ENCODE measurements around the gene REV1. TPM values are rescaled to one million over a fixed set of nuclear protein-coding genes. Genes with fewer than 3 reads are reported as not detected.
A peak's percentile ranks its signal among the peaks of the same experiment; 100 is the strongest.

Gene REV1
- total and polyA plus RNA-seq, 8 donors = 6.5 to 122 (median 23.5) TPM

DNA sequence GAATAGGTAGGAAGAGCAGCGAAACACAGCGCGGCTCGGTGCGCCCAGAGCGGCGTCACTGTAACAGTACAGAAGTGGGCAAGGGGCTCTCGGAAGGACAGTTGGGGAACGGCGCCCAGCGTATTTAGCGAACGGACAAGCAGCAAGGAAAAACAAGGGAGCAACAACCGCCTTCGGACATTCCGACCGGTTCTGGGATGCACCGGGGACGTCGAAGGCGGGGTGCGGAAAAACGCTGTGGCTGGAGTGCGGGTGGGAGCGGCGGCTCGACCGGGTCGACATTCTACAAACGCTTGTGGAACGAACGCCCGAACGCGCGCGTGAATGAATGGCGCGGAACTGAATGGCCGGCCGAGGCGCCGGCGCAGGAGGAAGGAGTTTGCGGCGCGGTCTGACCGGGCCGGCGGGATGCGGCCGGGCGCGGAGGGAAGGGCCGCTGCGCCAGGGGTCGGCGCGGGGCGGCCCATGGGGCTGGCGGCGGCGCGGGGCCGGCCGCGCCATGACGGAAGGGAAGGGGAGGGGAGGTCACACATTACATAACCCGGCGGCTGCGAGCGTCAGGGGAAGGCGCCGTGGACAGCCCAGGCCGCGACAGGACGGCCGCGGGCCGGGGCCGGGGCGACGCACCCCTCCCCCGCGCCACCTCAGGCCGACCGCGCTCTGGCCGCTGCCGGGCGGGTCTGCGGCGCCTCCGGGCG is 605 bp downstream of the REV1 start:
- TF ChIP-seq EP300 (IDR thresholded peaks at IDR 0.05) (no peak), POLR2A (IDR thresholded peaks at IDR 0.05) (no peak), POLR2AphosphoS5 (IDR thresholded peaks at IDR 0.05) (no peak)
- TF ChIP-seq, protein P1, sequence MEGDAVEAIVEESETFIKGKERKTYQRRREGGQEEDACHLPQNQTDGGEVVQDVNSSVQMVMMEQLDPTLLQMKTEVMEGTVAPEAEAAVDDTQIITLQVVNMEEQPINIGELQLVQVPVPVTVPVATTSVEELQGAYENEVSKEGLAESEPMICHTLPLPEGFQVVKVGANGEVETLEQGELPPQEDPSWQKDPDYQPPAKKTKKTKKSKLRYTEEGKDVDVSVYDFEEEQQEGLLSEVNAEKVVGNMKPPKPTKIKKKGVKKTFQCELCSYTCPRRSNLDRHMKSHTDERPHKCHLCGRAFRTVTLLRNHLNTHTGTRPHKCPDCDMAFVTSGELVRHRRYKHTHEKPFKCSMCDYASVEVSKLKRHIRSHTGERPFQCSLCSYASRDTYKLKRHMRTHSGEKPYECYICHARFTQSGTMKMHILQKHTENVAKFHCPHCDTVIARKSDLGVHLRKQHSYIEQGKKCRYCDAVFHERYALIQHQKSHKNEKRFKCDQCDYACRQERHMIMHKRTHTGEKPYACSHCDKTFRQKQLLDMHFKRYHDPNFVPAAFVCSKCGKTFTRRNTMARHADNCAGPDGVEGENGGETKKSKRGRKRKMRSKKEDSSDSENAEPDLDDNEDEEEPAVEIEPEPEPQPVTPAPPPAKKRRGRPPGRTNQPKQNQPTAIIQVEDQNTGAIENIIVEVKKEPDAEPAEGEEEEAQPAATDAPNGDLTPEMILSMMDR (IDR thresholded peaks at IDR 0.05) = no peak
- Histone ChIP-seq H3K36me3 (no peaks in the 10 kb centered on the region), H3K27ac (peak overlapping the region; percentile 92 to 100 (median 99)), H3K9me3 (no peaks in the 10 kb centered on the region), H3K4me3 (peak overlapping the region; percentile 81 to 97 (median 94)), H3K4me1 (peaks cover 14 to 50% (median 39%) of the 10 kb centered on the region in 4 donors), H3K27me3 (no peaks in the 10 kb centered on the region)
- intact Hi-C loops (cut with DNase I; ENCODE audit: low total_unique reads) = loop anchor here (5.0 kb wide), 1 partner anchor 152 kb away; the partner anchor contains the start of genes EIF5B and TXNDC9
- peak; percentile 70 to 86 for DNase-seq
- WGBS, 5 donors = 0 to 1% (median 1%) methylated on average over 52 to 95 of the region's 95 CpGs

DNA sequence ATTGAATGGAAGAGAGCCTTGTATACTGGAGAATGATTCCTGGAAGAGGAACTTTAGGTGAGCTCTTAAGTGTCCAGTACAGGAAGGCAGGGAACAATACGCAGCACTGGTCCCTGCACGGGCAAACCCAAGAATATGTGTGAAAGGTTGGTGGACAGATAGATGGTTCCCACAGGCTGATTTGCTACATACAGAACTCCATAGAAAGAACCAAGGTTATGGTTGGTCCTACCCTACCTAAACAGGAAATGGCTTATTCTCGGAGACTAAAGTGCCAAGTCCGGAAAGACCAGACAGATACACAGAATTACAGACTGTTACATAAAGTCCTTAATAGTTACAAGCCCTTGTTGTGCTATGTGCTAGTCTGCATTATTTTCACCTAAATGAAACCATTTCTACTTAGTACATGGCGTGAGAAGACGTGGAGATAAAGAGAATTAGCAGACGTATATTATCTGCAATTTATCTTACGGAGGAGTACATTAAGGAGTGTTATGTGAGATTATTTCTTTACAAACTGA is 1.2 kb downstream of the REV1 start:
- Histone ChIP-seq H3K9me3 (no peaks in the 10 kb centered on the region), H3K27ac (peak overlapping the region; percentile 92 to 100 (median 99)), H3K27me3 (no peaks in the 10 kb centered on the region), H3K4me3 (peak overlapping the region; percentile 81 to 97 (median 94)), H3K4me1 (peaks cover 14 to 56% (median 42%) of the 10 kb centered on the region in 4 donors), H3K36me3 (no peaks in the 10 kb centered on the region)
- intact Hi-C loops (cut with DNase I; ENCODE audit: low total_unique reads) = loop anchor here (5.0 kb wide), 1 partner anchor 151 kb away; the partner anchor contains the start of genes EIF5B and TXNDC9
- peak in 1 of 2 donors; percentile 61 for DNase-seq
- WGBS, 5 donors = 2 to 4% (median 4%) methylated on average over 8 of the region's 8 CpGs
- TF ChIP-seq EP300 (IDR thresholded peaks at IDR 0.05) (no peak), POLR2A (IDR thresholded peaks at IDR 0.05) (no peak), POLR2AphosphoS5 (IDR thresholded peaks at IDR 0.05) (no peak)
- TF ChIP-seq, protein P1 (IDR thresholded peaks at IDR 0.05) = no peak

- Histone ChIP-seq H3K4me1 (peaks cover 14 to 63% (median 46%) of the 10 kb centered on the region in 4 donors), H3K27ac (peak overlapping the region in 2 of 5 donors; percentile 92 to 99), H3K4me3 (peak overlapping the region in 1 of 4 donors; percentile 81), H3K9me3 (no peaks in the 10 kb centered on the region), H3K36me3 (no peaks in the 10 kb centered on the region), H3K27me3 (no peaks in the 10 kb centered on the region)
- intact Hi-C loops (cut with DNase I; ENCODE audit: low total_unique reads) = loop anchor here (5.0 kb wide), 1 partner anchor 151 kb away; the partner anchor contains the start of genes EIF5B and TXNDC9
- WGBS, 5 donors = 51 to 57% (median 54%) methylated on average over 4 of the region's 4 CpGs; no CpG with 5 or more reads in 2 of the 5 donors
- no peak for DNase-seq
- TF ChIP-seq POLR2A (IDR thresholded peaks at IDR 0.05) = no peak
- no peak for TF ChIP-seq EP300 (IDR thresholded peaks at IDR 0.05)
- TF ChIP-seq, protein P1 (IDR thresholded peaks at IDR 0.05) = no peak
- no peak for TF ChIP-seq POLR2AphosphoS5 (IDR thresholded peaks at IDR 0.05)
Observed at GRCh38 chr2:99487906-99488305, 1.9 kb downstream of the REV1 start.

GRCh38 chr2:99485824-99486223 is 4.0 kb downstream of the REV1 start:
- WGBS, 5 donors = 81 to 89% (median 86%) methylated on average over 4 of the region's 4 CpGs
- Histone ChIP-seq H3K4me1 (peaks cover 14 to 78% (median 47%) of the 10 kb centered on the region in 4 donors), H3K36me3 (no peaks in the 10 kb centered on the region), H3K27ac (no peak overlapping the region), H3K9me3 (no peaks in the 10 kb centered on the region), H3K27me3 (no peaks in the 10 kb centered on the region), H3K4me3 (no peak overlapping the region)
- no peak for DNase-seq
- no peak for TF ChIP-seq POLR2AphosphoS5 (IDR thresholded peaks at IDR 0.05)
- TF ChIP-seq, protein P1 (IDR thresholded peaks at IDR 0.05) = no peak
- no peak for TF ChIP-seq EP300 (IDR thresholded peaks at IDR 0.05)
- no peak for TF ChIP-seq POLR2A (IDR thresholded peaks at IDR 0.05)
- intact Hi-C loops (cut with DNase I; ENCODE audit: low total_unique reads) = loop anchor here (5.0 kb wide), 1 partner anchor 149 kb away; the partner anchor contains the start of genes EIF5B and TXNDC9
